Mesenchymal stem cell (in vitro differentiated cells and primary cell): ENCODE data around the gene MAN1A1.
A peak's percentile ranks its signal among the peaks of the same experiment; 100 is the strongest.

Source experiments
- DNase-seq: peaks from one replicate; pipeline ENCODE4 v3.0.0-alpha.2; 2013
- H2AFZ ChIP-seq: one replicate; pipeline ENCODE4 v1.6.1; 2013; ENCODE audit warnings: low read depth, mild to moderate bottlenecking, control low read depth, inconsistent platforms, low read length, moderate library complexity
- H2AK5ac ChIP-seq: 2 replicates; pipeline ENCODE4 v1.6.1; 2013; ENCODE audit warnings: low read length, moderate library complexity, mild to moderate bottlenecking, inconsistent platforms; ENCODE audit not compliant: severe bottlenecking
- H2BK120ac ChIP-seq: one replicate; pipeline ENCODE4 v1.6.1; 2013; ENCODE audit warnings: low read depth, mild to moderate bottlenecking, inconsistent platforms, low read length, moderate library complexity
- H2BK12ac ChIP-seq, 2 experiments: one replicate each; pipeline ENCODE4 v1.6.1; 2013; ENCODE audit warnings: inconsistent platforms in 2 of 2, low read length in 2 of 2, mild to moderate bottlenecking in 2 of 2, moderate library complexity in 2 of 2, control low read depth in 1 of 2
- H2BK15ac ChIP-seq: one replicate; pipeline ENCODE4 v1.6.1; 2013; ENCODE audit warnings: mild to moderate bottlenecking, low read depth, inconsistent platforms; ENCODE audit not compliant: poor library complexity, severe bottlenecking
- H2BK5ac ChIP-seq: 2 replicates; pipeline ENCODE4 v1.6.1; 2013; ENCODE audit warnings: low read depth, mild to moderate bottlenecking, low read length, control low read depth, inconsistent platforms; ENCODE audit not compliant: poor library complexity, severe bottlenecking
- H3K14ac ChIP-seq, 2 experiments: one replicate each; pipeline ENCODE4 v1.6.1; 2013; ENCODE audit warnings: inconsistent platforms in 2 of 2, low read length in 2 of 2, control low read depth in 1 of 2, mild to moderate bottlenecking in 1 of 2, moderate library complexity in 1 of 2
- H3K18ac ChIP-seq, 2 experiments: one replicate each; pipeline ENCODE4 v1.6.1; 2013; ENCODE audit warnings: inconsistent platforms in 2 of 2, low read length in 2 of 2, control low read depth in 1 of 2, low read depth in 1 of 2, mild to moderate bottlenecking in 1 of 2
- H3K23ac ChIP-seq, 2 experiments: one replicate each; pipeline ENCODE4 v1.6.1; 2013; ENCODE audit warnings: inconsistent platforms in 2 of 2, low read length in 2 of 2, mild to moderate bottlenecking in 2 of 2, moderate library complexity in 2 of 2, control low read depth in 1 of 2
- H3K27ac ChIP-seq: 2 replicates; pipeline ENCODE4 v1.5.1; 2013; ENCODE audit warnings: mild to moderate bottlenecking, moderate library complexity, low read length, control low read depth, inconsistent platforms; ENCODE audit not compliant: poor library complexity, severe bottlenecking
- H3K27me3 ChIP-seq, 2 experiments: 2 replicates each; pipeline versions ENCODE4 v1.6.1 to v1.7.0; 2013; ENCODE audit warnings: low read length in 2 of 2, mild to moderate bottlenecking in 2 of 2, moderate library complexity in 2 of 2, control low read depth in 1 of 2, inconsistent platforms in 1 of 2; ENCODE audit not compliant: control insufficient read depth in 1 of 2, insufficient read depth in 1 of 2
- H3K36me3 ChIP-seq, 2 experiments: 2 replicates each; pipeline versions ENCODE4 v1.6.1 to v1.7.0; 2013; ENCODE audit warnings: low read length in 2 of 2, control low read depth in 1 of 2, inconsistent platforms in 1 of 2, low read depth in 1 of 2, mild to moderate bottlenecking in 1 of 2; ENCODE audit not compliant: insufficient read depth in 2 of 2, control insufficient read depth in 1 of 2
- H3K4ac ChIP-seq, 2 experiments: one replicate each; pipeline ENCODE4 v1.6.1; 2013; ENCODE audit warnings: inconsistent platforms in 2 of 2, low read length in 2 of 2, mild to moderate bottlenecking in 2 of 2, moderate library complexity in 2 of 2, control low read depth in 1 of 2, low read depth in 1 of 2
- H3K4me1 ChIP-seq: 2 replicates; pipeline ENCODE4 v1.6.1; 2013; ENCODE audit warnings: low read depth, low read length, control low read depth; ENCODE audit not compliant: control insufficient read depth, insufficient read depth
- H3K4me2 ChIP-seq: 2 replicates; pipeline ENCODE4 v1.6.1; 2013; ENCODE audit warnings: low read length, mild to moderate bottlenecking, inconsistent platforms; ENCODE audit not compliant: poor library complexity, severe bottlenecking
- H3K4me3 ChIP-seq, 2 experiments: 2 replicates each; pipeline versions ENCODE4 v1.5.1 to v1.7.0; 2013; ENCODE audit warnings: low read length in 2 of 2, mild to moderate bottlenecking in 2 of 2, control low read depth in 1 of 2, low read depth in 1 of 2; ENCODE audit not compliant: insufficient read depth in 1 of 2
- H3K79me1 ChIP-seq: replicated peaks from 2 replicates; pipeline ENCODE4 v1.6.1; 2013; ENCODE audit warnings: mild to moderate bottlenecking, control low read depth, low read length, inconsistent platforms; ENCODE audit not compliant: poor library complexity, severe bottlenecking
- H3K9ac ChIP-seq: 2 replicates; pipeline ENCODE4 v1.7.0; 2013; ENCODE audit warnings: mild to moderate bottlenecking, low read length, moderate library complexity
- H3K9me3 ChIP-seq: 2 replicates; pipeline ENCODE4 v1.7.0; 2013; ENCODE audit warnings: mild to moderate bottlenecking, low read length; ENCODE audit not compliant: control insufficient read depth
- H4K8ac ChIP-seq: one replicate; pipeline ENCODE4 v1.6.1; 2013; ENCODE audit warnings: inconsistent platforms, mild to moderate bottlenecking, low read length, moderate library complexity
- H4K91ac ChIP-seq: one replicate; pipeline ENCODE4 v1.6.1; 2013; ENCODE audit warnings: mild to moderate bottlenecking, low read length, inconsistent platforms
- WGBS: methylation state at CpG from one replicate; pipeline ENCODE4 v1.1.7; 2013; ENCODE audit warnings: mixed read lengths; 5-methylcytosine and 5-hydroxymethylcytosine counted together

MAN1A1 gene

GRCh38 chr6:119171864-119172588 is 177.5 kb downstream of the MAN1A1 start:
- H4K91ac ChIP-seq, result no peak overlapping the region
- no peak overlapping the region for H3K4ac ChIP-seq
- H3K23ac ChIP-seq, result no peak overlapping the region
- H3K9me3 ChIP-seq, result no peaks in the 10 kb centered on the region
- no peak overlapping the region for H3K18ac ChIP-seq
- H2BK5ac ChIP-seq, result no peak overlapping the region
- no peaks in the 10 kb centered on the region for H3K79me1 ChIP-seq
- no peaks in the 10 kb centered on the region for H3K27me3 ChIP-seq
- no peak overlapping the region for H3K4me3 ChIP-seq
- DNase-seq, result no peak
- H2BK120ac ChIP-seq, result no peak overlapping the region
- H3K14ac ChIP-seq, result no peak overlapping the region
- H3K4me1 ChIP-seq, result no peaks in the 10 kb centered on the region
- H3K36me3 ChIP-seq, result peaks cover 0 to 4% of the 10 kb centered on the region in 2 experiments
- no peak overlapping the region for H3K4me2 ChIP-seq
- no peak overlapping the region for H2AK5ac ChIP-seq
- H2AFZ ChIP-seq, result no peak overlapping the region
- H4K8ac ChIP-seq, result no peak overlapping the region
- no peak overlapping the region for H3K9ac ChIP-seq
- no peak overlapping the region for H3K27ac ChIP-seq
- H2BK12ac ChIP-seq, result no peak overlapping the region
- H2BK15ac ChIP-seq, result no peak overlapping the region

- H2BK15ac ChIP-seq, result no peak overlapping the region
- no peaks in the 10 kb centered on the region for H3K9me3 ChIP-seq
- H4K8ac ChIP-seq, result no peak overlapping the region
- H2BK12ac ChIP-seq, result no peak overlapping the region
- no peak overlapping the region for H2BK120ac ChIP-seq
- no peak overlapping the region for H3K4ac ChIP-seq
- H3K14ac ChIP-seq, result no peak overlapping the region
- no peaks in the 10 kb centered on the region for H3K27me3 ChIP-seq
- no peak overlapping the region for H4K91ac ChIP-seq
- H3K36me3 ChIP-seq, result no peaks in the 10 kb centered on the region
- no peak overlapping the region for H3K23ac ChIP-seq
- no peak overlapping the region for H3K4me3 ChIP-seq
- no peak overlapping the region for H2AK5ac ChIP-seq
- no peak overlapping the region for H3K9ac ChIP-seq
- DNase-seq, result no peak
- H2AFZ ChIP-seq, result no peak overlapping the region
- H3K79me1 ChIP-seq, result no peaks in the 10 kb centered on the region
- no peaks in the 10 kb centered on the region for H3K4me1 ChIP-seq
- H3K27ac ChIP-seq, result no peak overlapping the region
- no peak overlapping the region for H2BK5ac ChIP-seq
- H3K18ac ChIP-seq, result no peak overlapping the region
- 64% methylated on average over 1 of the region's 3 CpGs for whole genome bisulfite sequencing
- no peak overlapping the region for H3K4me2 ChIP-seq
Measured at GRCh38 chr6:119171088-119171841, 178.3 kb downstream of the MAN1A1 start.

- Histone ChIP-seq H3K4ac (no peak overlapping the region), H3K4me2 (no peak overlapping the region), H2AFZ (no peak overlapping the region), H3K79me1 (no peaks in the 10 kb centered on the region), H3K9me3 (no peaks in the 10 kb centered on the region), H3K27me3 (no peaks in the 10 kb centered on the region), H3K14ac (no peak overlapping the region), H2BK12ac (no peak overlapping the region), H3K23ac (no peak overlapping the region), H2BK120ac (no peak overlapping the region), H3K18ac (no peak overlapping the region), H2BK5ac (no peak overlapping the region), H3K9ac (peak overlapping the region; percentile 42), H4K91ac (no peak overlapping the region), H2AK5ac (no peak overlapping the region), H4K8ac (no peak overlapping the region), H3K4me3 (no peak overlapping the region), H3K27ac (no peak overlapping the region), H2BK15ac (no peak overlapping the region), H3K4me1 (no peaks in the 10 kb centered on the region), H3K36me3 (no peaks in the 10 kb centered on the region)
- no peak for DNase-seq
- WGBS, result 56% methylated on average over 5 of the region's 8 CpGs
Measured at GRCh38 chr6:119170447-119171087, 179.0 kb downstream of the MAN1A1 start.

- H2BK15ac ChIP-seq, result no peak overlapping the region
- H3K9me3 ChIP-seq, result no peaks in the 10 kb centered on the region
- no peaks in the 10 kb centered on the region for H3K36me3 ChIP-seq
- 100% methylated on average over 1 of the region's 1 CpG for WGBS
- H3K27me3 ChIP-seq, result no peaks in the 10 kb centered on the region
- H4K8ac ChIP-seq, result no peak overlapping the region
- H2BK5ac ChIP-seq, result no peak overlapping the region
- no peak overlapping the region for H3K14ac ChIP-seq
- H3K18ac ChIP-seq, result no peak overlapping the region
- H3K9ac ChIP-seq, result peak overlapping the region; percentile 42
- H2AFZ ChIP-seq, result no peak overlapping the region
- H3K4me2 ChIP-seq, result no peak overlapping the region
- H3K27ac ChIP-seq, result no peak overlapping the region
- no peaks in the 10 kb centered on the region for H3K79me1 ChIP-seq
- DNase-seq, result no peak
- no peak overlapping the region for H2BK12ac ChIP-seq
- H4K91ac ChIP-seq, result no peak overlapping the region
- H3K4ac ChIP-seq, result no peak overlapping the region
- H3K23ac ChIP-seq, result no peak overlapping the region
- H3K4me3 ChIP-seq, result no peak overlapping the region
- no peak overlapping the region for H2BK120ac ChIP-seq
- H2AK5ac ChIP-seq, result no peak overlapping the region
- H3K4me1 ChIP-seq, result no peaks in the 10 kb centered on the region
Measured at GRCh38 chr6:119170103-119170446, 179.5 kb downstream of the MAN1A1 start.
